Transverse colon (tissue), 3 donors: ENCODE results near the gene PAX8.

ENCODE experiments used
- CTCF ChIP-seq, 5 experiments: fragments of 200-600 bp in 3 of 5; fragments of 450-650 bp in 2 of 5; sonication (generic) in 3 of 5; IDR thresholded peaks; 1 replicate in 2 of 5; 2 replicates in 3 of 5; pipeline ENCODE4 v1.5.1; 2016 to 2017; ENCODE audit warnings: antibody characterized with exemption in 5 of 5, inconsistent platforms in 3 of 5, mild to moderate bottlenecking in 2 of 5, moderate library complexity in 1 of 5
- EP300 ChIP-seq: sonication (generic); formaldehyde crosslinking; IDR thresholded peaks from one replicate; pipeline ENCODE4 v1.6.1; 2017; ENCODE audit warnings: antibody characterized with exemption, low read depth

- no peak for TF ChIP-seq CTCF (IDR thresholded peaks at IDR 0.05)
- TF ChIP-seq EP300: no peak
These were observed 91.0 kb downstream of the PAX8 start for GRCh38 chr2:113187771-113188170.
